Upper lobe of right lung (tissue), 1 donor: Measurements from ENCODE around the gene RANBP17. TPM values are rescaled to one million over a fixed set of nuclear protein-coding genes. Genes with fewer than 3 reads are reported as not detected.

Experiments used
- ATAC-seq: fragments of 200-7000 bp; cut with Tn5 transposase; one replicate; pipeline ENCODE4 v1.9.1; 2020; ENCODE audit warnings: mild to moderate bottlenecking, moderate library complexity
- DNase-seq: peaks from one replicate; pipeline ENCODE4 v3.0.0-alpha.2; 2020
- H3K27ac ChIP-seq: fragments of 200-600 bp; one replicate; pipeline ENCODE4 v1.8.0; 2022
- H3K27me3 ChIP-seq: fragments of 200-600 bp; one replicate; pipeline ENCODE4 v1.8.0; 2022; ENCODE audit warnings: mild to moderate bottlenecking
- H3K36me3 ChIP-seq: fragments of 200-600 bp; one replicate; pipeline ENCODE4 v1.8.0; 2022
- H3K4me1 ChIP-seq: fragments of 200-600 bp; one replicate; pipeline ENCODE4 v1.8.0; 2022
- H3K4me3 ChIP-seq: fragments of 200-600 bp; one replicate; pipeline ENCODE4 v1.8.0; 2022; ENCODE audit warnings: mild to moderate bottlenecking
- H3K9me3 ChIP-seq: fragments of 200-600 bp; one replicate; pipeline ENCODE4 v1.8.0; 2022
- CTCF ChIP-seq: fragments of 200-600 bp; IDR thresholded peaks from one replicate; pipeline ENCODE4 v1.8.0; 2022; ENCODE audit warnings: antibody characterized with exemption
- intact Hi-C: fragments of 100-400 bp; cut with DNase I; formaldehyde crosslinking; loops from one replicate; pipeline ENCODE4 v1.11.0; 2022
- total RNA-seq: library from RNA; stranded (reverse); fragmentation: NEBNext Ultra II Directional; extraction: Animal tissue kit (Norgen Biotek cat#: 25700); gene quantifications from one replicate; pipeline ENCODE4 v1.2.1, GENCODE V29; 2021
- donor health status: DM: no; HTN: yes; CAD: no; lungs with severe emphysema.

The RANBP17 gene
- total RNA-seq, 1 donor from 2014 or later = 17.8 TPM

GRCh38 chr5:170986598-170986997, 124.8 kb downstream of the RANBP17 start:
- intact Hi-C loops = no loop called here
- H3K36me3 ChIP-seq = no peaks in the 10 kb centered on the region
- H3K9me3 ChIP-seq = no peaks in the 10 kb centered on the region
- DNase-seq (no peak), ATAC-seq (no peak)
- H3K4me1 ChIP-seq = no peaks in the 10 kb centered on the region
- H3K4me3 ChIP-seq = no peak overlapping the region
- no peaks in the 10 kb centered on the region for H3K27me3 ChIP-seq
- H3K27ac ChIP-seq = no peak overlapping the region
- no peak for TF ChIP-seq CTCF

- no peaks in the 10 kb centered on the region for H3K9me3 ChIP-seq
- intact Hi-C loops = no loop called here
- H3K27ac ChIP-seq = no peak overlapping the region
- DNase-seq (no peak), ATAC-seq (no peak)
- no peaks in the 10 kb centered on the region for H3K27me3 ChIP-seq
- H3K4me3 ChIP-seq = no peak overlapping the region
- no peak for TF ChIP-seq CTCF
- no peaks in the 10 kb centered on the region for H3K36me3 ChIP-seq
- H3K4me1 ChIP-seq = no peaks in the 10 kb centered on the region
These were observed 131.7 kb downstream of the RANBP17 start for GRCh38 chr5:170993476-170993875.

GRCh38 chr5:171010086-171010485, 148.3 kb downstream of the RANBP17 start:
- intact Hi-C loops = no loop called here

GRCh38 chr5:171010816-171011215, 149.0 kb downstream of the RANBP17 start:
- ATAC-seq (no peak), DNase-seq (no peak)
- intact Hi-C loops = no loop called here
- Histone ChIP-seq H3K36me3 (no peaks in the 10 kb centered on the region), H3K4me1 (no peaks in the 10 kb centered on the region), H3K9me3 (no peaks in the 10 kb centered on the region), H3K4me3 (no peak overlapping the region), H3K27me3 (no peaks in the 10 kb centered on the region), H3K27ac (no peak overlapping the region)
- TF ChIP-seq CTCF = no peak

More at GRCh38 chr5:171010086-171010485, 148.3 kb downstream of the RANBP17 start:
- H3K27me3 ChIP-seq = no peaks in the 10 kb centered on the region
- H3K4me3 ChIP-seq = no peak overlapping the region
- TF ChIP-seq CTCF = no peak
- H3K27ac ChIP-seq = no peak overlapping the region
- no peaks in the 10 kb centered on the region for H3K36me3 ChIP-seq
- no peaks in the 10 kb centered on the region for H3K4me1 ChIP-seq
- no peaks in the 10 kb centered on the region for H3K9me3 ChIP-seq
- DNase-seq = no peak
- no peak for ATAC-seq

- TF ChIP-seq CTCF = no peak
- no peaks in the 10 kb centered on the region for H3K36me3 ChIP-seq
- no peak overlapping the region for H3K27ac ChIP-seq
These were observed 161.7 kb downstream of the RANBP17 start for GRCh38 chr5:171023508-171023907.

GRCh38 chr5:171024084-171024483, 162.3 kb downstream of the RANBP17 start:
- ATAC-seq (no peak), DNase-seq (no peak)
- no peaks in the 10 kb centered on the region for H3K4me1 ChIP-seq
- no peaks in the 10 kb centered on the region for H3K27me3 ChIP-seq
- H3K36me3 ChIP-seq = no peaks in the 10 kb centered on the region
- H3K4me3 ChIP-seq = no peak overlapping the region
- no peak for TF ChIP-seq CTCF
- H3K9me3 ChIP-seq = no peaks in the 10 kb centered on the region
- no peak overlapping the region for H3K27ac ChIP-seq
- intact Hi-C loops = no loop called here

More at GRCh38 chr5:171023508-171023907, 161.7 kb downstream of the RANBP17 start:
- Histone ChIP-seq H3K27me3 (no peaks in the 10 kb centered on the region), H3K9me3 (no peaks in the 10 kb centered on the region), H3K4me3 (no peak overlapping the region), H3K4me1 (no peaks in the 10 kb centered on the region)
- no peak for DNase-seq
- no peak for ATAC-seq
- intact Hi-C loops = no loop called here
